Measurements from ENCODE around the gene DUSP3.

The DUSP3 gene

GRCh38 chr17:43721537-43722268 is 57.1 kb downstream of the DUSP3 start:
- DNase-seq = peak; percentile 17 to 27
- TF ChIP-seq POLR2A (IDR thresholded peaks at IDR 0.05; ENCODE audit: low read length) (no peak), GATA1 (IDR thresholded peaks at IDR 0.05; ENCODE audit: low read depth, low read length) (no peak)

- peak; percentile 68 to 71 for DNase-seq
- peak; percentile 35 for TF ChIP-seq POLR2A (IDR thresholded peaks at IDR 0.05; ENCODE audit: low read length)
- TF ChIP-seq GATA1 (IDR thresholded peaks at IDR 0.05; ENCODE audit: low read depth, low read length) = no peak
These were observed 58.3 kb downstream of the DUSP3 start for GRCh38 chr17:43720311-43721060.

GRCh38 chr17:43719578-43719977 is 59.2 kb downstream of the DUSP3 start:
- TF ChIP-seq GATA1 (IDR thresholded peaks at IDR 0.05; ENCODE audit: low read depth, low read length) = no peak
- TF ChIP-seq POLR2A (IDR thresholded peaks at IDR 0.05; ENCODE audit: low read length) = no peak
- DNase-seq = peak in 1 of 2 experiments; percentile 5

GRCh38 chr17:43718544-43718943 is 60.2 kb downstream of the DUSP3 start:
- TF ChIP-seq POLR2A (IDR thresholded peaks at IDR 0.05; ENCODE audit: low read length) = no peak
- no peak for TF ChIP-seq GATA1 (IDR thresholded peaks at IDR 0.05; ENCODE audit: low read depth, low read length)
- no peak for DNase-seq

GRCh38 chr17:43717913-43718312 is 60.9 kb downstream of the DUSP3 start:
- no peak for DNase-seq
- no peak for TF ChIP-seq POLR2A (IDR thresholded peaks at IDR 0.05; ENCODE audit: low read length)
- no peak for TF ChIP-seq GATA1 (IDR thresholded peaks at IDR 0.05; ENCODE audit: low read depth, low read length)

All from erythroblast (primary cell).